HCT116 (cell line): Measurements from ENCODE around the gene EEIG1. TPM values are rescaled to one million over a fixed set of nuclear protein-coding genes. Genes with fewer than 3 reads are reported as not detected.

ENCODE experiments used
- ATAC-seq: fragments of 200-7000 bp; cut with Tn5 transposase; 2 replicates; pipeline ENCODE4 v1.9.1; 2020; ENCODE audit warnings: mild to moderate bottlenecking, moderate library complexity
- Bru-seq: library from RNA; stranded (reverse); fragments of 400-500 nt; gene quantifications from one replicate; lab custom pipeline; 2021; lab: Mats Ljungman, UMichigan
- BruChase-seq, 2 experiments: library from RNA; stranded (reverse); fragments of 400-500 nt; gene quantifications; one replicate each; lab custom pipeline; 2021; lab: Mats Ljungman, UMichigan
- BruUV-seq: library from RNA; stranded (reverse); fragments of 400-500 nt; replicated peaks from 2 replicates; lab custom pipeline; 2021; lab: Mats Ljungman, UMichigan
- CTCF ChIA-PET: fragments of 300-600 bp; sonication (Branson Sonifier 250); formaldehyde crosslinking; loops from one replicate; lab custom pipeline; 2021; ENCODE audit warnings: antibody characterized with exemption; lab: Charles Lee
- POLR2A ChIA-PET: fragments of 300-600, 350-600 bp; sonication (Branson Sonifier 250); formaldehyde crosslinking; loops from one replicate; lab custom pipeline; 2021; ENCODE audit warnings: antibody characterized with exemption; lab: Charles Lee
- RAD21 ChIA-PET, 2 experiments: fragments of 300-600 bp; sonication (Branson Sonifier 250); formaldehyde crosslinking; loops; one replicate each; lab custom pipeline; 2023; ENCODE audit warnings: low total read pairs in 2 of 2; ENCODE audit not compliant: uncharacterized antibody in 2 of 2, unreplicated experiment in 2 of 2, low non-redundant PET in 1 of 2; lab: Charles Lee
- DNase-seq: peaks from one replicate; pipeline ENCODE4 v3.0.0-alpha.2; 2010; ENCODE audit warnings: low read depth, low spot score
- H2AFZ ChIP-seq: fragments of 200-600 bp; shearing (Covaris generic), sonication (generic); 2 replicates; pipeline ENCODE4 v1.6.1; 2017; ENCODE audit warnings: low read depth, mixed run types, mixed read lengths, antibody characterized with exemption, low read length; ENCODE audit not compliant: poor library complexity, severe bottlenecking
- H3K27ac ChIP-seq: 2 replicates; pipeline ENCODE4 v1.5.1; 2012; ENCODE audit warnings: low read depth, low read length
- H3K27me3 ChIP-seq: fragments of 200-600 bp; sonication (generic); 2 replicates; pipeline ENCODE4 v1.6.1; 2016; ENCODE audit warnings: mixed run types, low read length, mixed read lengths; ENCODE audit not compliant: insufficient read depth
- H3K36me3 ChIP-seq, 2 experiments: fragments of 200-500 bp in 1 of 2; fragments of 200-600 bp in 1 of 2; sonication (Bioruptor generic) in 1 of 2; sonication (generic) in 1 of 2; 2 replicates each; pipeline versions ENCODE4 v1.5.1 to v1.6.1; 2014 to 2016; ENCODE audit warnings: low read length in 2 of 2, inconsistent platforms in 1 of 2, mixed read lengths in 1 of 2, mixed run types in 1 of 2; ENCODE audit not compliant: insufficient read depth in 2 of 2, control insufficient read depth in 1 of 2
- H3K4me1 ChIP-seq, 2 experiments: fragments of 200-600 bp in 1 of 2; sonication (generic) in 1 of 2; 2 replicates each; pipeline versions ENCODE4 v1.5.1 to v1.6.1; 2012 to 2017; ENCODE audit warnings: low read length in 2 of 2, inconsistent platforms in 1 of 2, mild to moderate bottlenecking in 1 of 2, mixed read lengths in 1 of 2, mixed run types in 1 of 2, moderate library complexity in 1 of 2; ENCODE audit not compliant: insufficient read depth in 2 of 2, control insufficient read depth in 1 of 2
- H3K4me2 ChIP-seq: fragments of 200-600 bp; sonication (generic); 2 replicates; pipeline ENCODE4 v1.6.1; 2017; ENCODE audit warnings: mixed run types, low read length, mixed read lengths
- H3K4me3 ChIP-seq, 2 experiments: fragments of 200-600 bp in 1 of 2; sonication (generic) in 1 of 2; replicated peaks in 1 of 2; 2 replicates each; pipeline ENCODE4 v1.5.1; 2011 to 2016; ENCODE audit warnings: low read length in 2 of 2, control low read depth in 1 of 2, low read depth in 1 of 2, mild to moderate bottlenecking in 1 of 2, mixed read lengths in 1 of 2, mixed run types in 1 of 2
- H3K79me2 ChIP-seq: fragments of 200-600 bp; sonication (generic); 2 replicates; pipeline ENCODE4 v1.6.1; 2017; ENCODE audit warnings: mild to moderate bottlenecking, mixed run types, low read length, moderate library complexity, mixed read lengths; ENCODE audit not compliant: insufficient read depth
- H3K9ac ChIP-seq: fragments of 200-600 bp; sonication (generic); 2 replicates; pipeline ENCODE4 v1.6.1; 2016; ENCODE audit warnings: low read length, mixed read lengths
- H3K9me2 ChIP-seq: fragments of 200-600 bp; sonication (generic), shearing (Covaris generic); 2 replicates; pipeline ENCODE4 v1.6.1; 2017; ENCODE audit warnings: mixed run types, mild to moderate bottlenecking, moderate library complexity; ENCODE audit not compliant: insufficient read depth
- H3K9me3 ChIP-seq, 2 experiments: fragments of 200-500 bp in 1 of 2; fragments of 200-600 bp in 1 of 2; sonication (Bioruptor generic) in 1 of 2; sonication (generic) in 1 of 2; 2 replicates each; pipeline ENCODE4 v1.6.1; 2014 to 2017; ENCODE audit warnings: low read length in 2 of 2, mixed read lengths in 2 of 2, inconsistent platforms in 1 of 2, low read depth in 1 of 2, mild to moderate bottlenecking in 1 of 2, mixed run types in 1 of 2, moderate library complexity in 1 of 2; ENCODE audit not compliant: control insufficient read depth in 1 of 2, insufficient read depth in 1 of 2
- H4K20me1 ChIP-seq: fragments of 200-600 bp; sonication (generic), shearing (Covaris generic); 2 replicates; pipeline ENCODE4 v1.6.1; 2017; ENCODE audit warnings: mixed run types, mild to moderate bottlenecking, moderate library complexity; ENCODE audit not compliant: insufficient read depth
- ATF3 ChIP-seq: IDR thresholded peaks from 2 replicates; pipeline ENCODE4 v1.6.1; 2012
- CBX3 ChIP-seq: IDR thresholded peaks from 2 replicates; pipeline ENCODE4 v1.6.1; 2012; ENCODE audit warnings: low read depth
- CTCF ChIP-seq, 3 experiments: fragments of 200-600 bp in 1 of 3; sonication (generic) in 1 of 3; IDR thresholded peaks in 2 of 3; conservative IDR thresholded peaks in 1 of 3; 2 replicates each; pipeline ENCODE4 v1.5.1; 2012 to 2017; ENCODE audit warnings: low read depth in 2 of 3, low read length in 2 of 3, antibody characterized with exemption in 1 of 3, borderline replicate concordance in 1 of 3, control low read depth in 1 of 3, mild to moderate bottlenecking in 1 of 3, mixed read lengths in 1 of 3, mixed run types in 1 of 3, moderate library complexity in 1 of 3; ENCODE audit not compliant: insufficient read depth in 1 of 3
- EGR1 ChIP-seq: IDR thresholded peaks from 2 replicates; pipeline ENCODE4 v1.6.1; 2012; ENCODE audit warnings: low read depth
- EZH2 ChIP-seq: fragments of 200-600 bp; sonication (generic); IDR thresholded peaks from 2 replicates; pipeline ENCODE4 v1.6.1; 2017; ENCODE audit warnings: antibody characterized with exemption, mixed run types
- EZH2phosphoT487 ChIP-seq: fragments of 200-600 bp; IDR thresholded peaks from 2 replicates; pipeline ENCODE4 v1.6.1; 2018; ENCODE audit warnings: antibody characterized with exemption, borderline replicate concordance
- JUND ChIP-seq: IDR thresholded peaks from 2 replicates; pipeline ENCODE4 v1.6.1; 2012
- POLR2AphosphoS5 ChIP-seq: IDR thresholded peaks from 2 replicates; pipeline ENCODE4 v1.6.1; 2011; ENCODE audit warnings: mild to moderate bottlenecking, low read depth, low read length, moderate library complexity
- RAD21 ChIP-seq: IDR thresholded peaks from 2 replicates; pipeline ENCODE4 v1.6.1; 2012; ENCODE audit warnings: low read depth, mild to moderate bottlenecking
- REST ChIP-seq: IDR thresholded peaks from 2 replicates; pipeline ENCODE4 v1.6.1; 2012; ENCODE audit warnings: low read depth
- SIN3A ChIP-seq: IDR thresholded peaks from 2 replicates; pipeline ENCODE4 v1.6.1; 2012; ENCODE audit warnings: low read depth
- SP1 ChIP-seq: IDR thresholded peaks from 2 replicates; pipeline ENCODE4 v1.6.1; 2012; ENCODE audit warnings: low read depth
- SRF ChIP-seq: IDR thresholded peaks from 2 replicates; pipeline ENCODE4 v1.6.1; 2012; ENCODE audit warnings: low read depth
- ZNF274 ChIP-seq: fragments of 200-500 bp; sonication (Bioruptor generic); IDR thresholded peaks from 2 replicates; pipeline ENCODE4 v1.6.1; 2014; ENCODE audit warnings: mild to moderate bottlenecking, low read depth, low read length, inconsistent platforms
- intact Hi-C: fragments of 100-400 bp; cut with micrococcal nuclease; formaldehyde crosslinking; loops from 2 replicates; pipeline ENCODE4 v1.10.0; 2022
- long read RNA-seq: library from polyadenylated mRNA; unstranded; transcript quantifications from one replicate; pipeline ENCODE4 v2.0.0, GENCODE V29; 2021; ENCODE audit not compliant: unreplicated experiment
- polyA plus RNA-seq: library from polyadenylated mRNA; unstranded; fragments of >200 nt; gene quantifications from 2 replicates; pipeline ENCODE4 v1.2.1, GENCODE V29; 2012; ENCODE audit warnings: missing spikeins
- total RNA-seq: library from RNA; stranded (reverse); gene quantifications from one replicate; pipeline ENCODE4 v1.2.1, GENCODE V29; 2021; ENCODE audit not compliant: unreplicated experiment
- TF ChIP-seq, protein P1 (sequence below): IDR thresholded peaks from 2 replicates; pipeline ENCODE4 v1.6.1; 2011; ENCODE audit warnings: mild to moderate bottlenecking, low read length, moderate library complexity; ENCODE audit not compliant: insufficient replicate concordance; ENCODE audit errors: extremely low read depth
- TF ChIP-seq, protein P2 (sequence below): IDR thresholded peaks from 2 replicates; pipeline ENCODE4 v1.6.1; 2012

Gene EEIG1
- total RNA-seq: 44.2 TPM
- polyA plus RNA-seq: 28.1 and 33.1 TPM in 2 replicates
- percentile 75 among the genes with signal in this experiment for Bru-seq, nascent RNA
- percentile 78 among the genes with signal in this experiment for BruChase-seq, experiment 1, labeled RNA remaining after a 6-hour chase
- BruChase-seq, experiment 2, labeled RNA remaining after a 2-hour chase: percentile 84 among the genes with signal in this experiment
- long read RNA-seq, full-length matches to known transcripts: 3 of 39 reads
- long read RNA-seq, partial matches to known transcripts: 2 of 39 reads
- long read RNA-seq, other reads (novel, unspliced or antisense): 34 of 39 reads

- Histone ChIP-seq H3K9me3 (no peaks in the 10 kb centered on the region), H3K36me3 (no peaks in the 10 kb centered on the region), H3K79me2 (peaks cover 44% of the 10 kb centered on the region), H3K27ac (peak within 1 kb of the TSS; percentile 95), H3K4me1 (peaks cover 28 to 44% of the 10 kb centered on the region in 2 experiments), H2AFZ (no peak within 1 kb of the TSS), H3K9ac (peak within 1 kb of the TSS; percentile 73), H4K20me1 (no peaks in the 10 kb centered on the region), H3K4me2 (peak within 1 kb of the TSS; percentile 91), H3K4me3 (peak within 1 kb of the TSS; percentile 64 to 87), H3K9me2 (no peaks in the 10 kb centered on the region), H3K27me3 (no peaks in the 10 kb centered on the region)
- ChIA-PET CTCF (interaction anchor here (1.1 to 1.6 kb wide), 2 partner anchors 25 to 38 kb away, joined by 3 to 6 read pairs; no protein-coding TSS in a partner anchor), RAD21 (no interaction called here), POLR2A (interaction anchor here (1.1 to 2.8 kb wide), 5 partner anchors 11 to 26 kb away, joined by 3 to 9 read pairs (median 8); no protein-coding TSS in a partner anchor)
- BruUV-seq: TSS peak; percentile 96
- intact Hi-C loops: no loop called here
- peak; percentile 94 for ATAC-seq
- peak; percentile 61 for DNase-seq
- no peak for TF ChIP-seq RAD21
- peak; percentile 70 for TF ChIP-seq POLR2AphosphoS5
- no peak for TF ChIP-seq SRF
- TF ChIP-seq, protein P1, sequence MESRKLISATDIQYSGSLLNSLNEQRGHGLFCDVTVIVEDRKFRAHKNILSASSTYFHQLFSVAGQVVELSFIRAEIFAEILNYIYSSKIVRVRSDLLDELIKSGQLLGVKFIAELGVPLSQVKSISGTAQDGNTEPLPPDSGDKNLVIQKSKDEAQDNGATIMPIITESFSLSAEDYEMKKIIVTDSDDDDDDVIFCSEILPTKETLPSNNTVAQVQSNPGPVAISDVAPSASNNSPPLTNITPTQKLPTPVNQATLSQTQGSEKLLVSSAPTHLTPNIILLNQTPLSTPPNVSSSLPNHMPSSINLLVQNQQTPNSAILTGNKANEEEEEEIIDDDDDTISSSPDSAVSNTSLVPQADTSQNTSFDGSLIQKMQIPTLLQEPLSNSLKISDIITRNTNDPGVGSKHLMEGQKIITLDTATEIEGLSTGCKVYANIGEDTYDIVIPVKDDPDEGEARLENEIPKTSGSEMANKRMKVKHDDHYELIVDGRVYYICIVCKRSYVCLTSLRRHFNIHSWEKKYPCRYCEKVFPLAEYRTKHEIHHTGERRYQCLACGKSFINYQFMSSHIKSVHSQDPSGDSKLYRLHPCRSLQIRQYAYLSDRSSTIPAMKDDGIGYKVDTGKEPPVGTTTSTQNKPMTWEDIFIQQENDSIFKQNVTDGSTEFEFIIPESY: no peak
- TF ChIP-seq EZH2: no peak
- no peak for TF ChIP-seq JUND
- TF ChIP-seq ZNF274: no peak
- no peak for TF ChIP-seq REST
- no peak for TF ChIP-seq EZH2phosphoT487
- no peak for TF ChIP-seq ATF3
- TF ChIP-seq SIN3A: no peak
- TF ChIP-seq, protein P2, sequence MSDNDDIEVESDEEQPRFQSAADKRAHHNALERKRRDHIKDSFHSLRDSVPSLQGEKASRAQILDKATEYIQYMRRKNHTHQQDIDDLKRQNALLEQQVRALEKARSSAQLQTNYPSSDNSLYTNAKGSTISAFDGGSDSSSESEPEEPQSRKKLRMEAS: no peak
- no peak for TF ChIP-seq SP1
- no peak for TF ChIP-seq CBX3
- no peak for TF ChIP-seq EGR1
- no peak for TF ChIP-seq CTCF (IDR thresholded peaks at IDR 0.05 in 2 of 3, conservative IDR thresholded peaks at IDR 0.05 in 1 of 3; ENCODE audit: borderline replicate concordance in 1 of 3, insufficient read depth in 1 of 3, low read depth in 2 of 3, low read length in 2 of 3)
Measured at GRCh38 chr9:127980706-127981558, at the start of gene EEIG1. EEIG1 (minus strand) TSS chr9:127980989; CDS start chr9:127980137, 852 bp downstream.
